NCI-H524 treated with DMSO at 0.1 percent for 48 hours (cell line): Measurements from ENCODE around the gene PPP1R14C.

Source experiments
- DNase-seq: peaks from one replicate; lab custom pipeline; 2025; lab: John Stamatoyannopoulos, UW

The PPP1R14C gene

DNA sequence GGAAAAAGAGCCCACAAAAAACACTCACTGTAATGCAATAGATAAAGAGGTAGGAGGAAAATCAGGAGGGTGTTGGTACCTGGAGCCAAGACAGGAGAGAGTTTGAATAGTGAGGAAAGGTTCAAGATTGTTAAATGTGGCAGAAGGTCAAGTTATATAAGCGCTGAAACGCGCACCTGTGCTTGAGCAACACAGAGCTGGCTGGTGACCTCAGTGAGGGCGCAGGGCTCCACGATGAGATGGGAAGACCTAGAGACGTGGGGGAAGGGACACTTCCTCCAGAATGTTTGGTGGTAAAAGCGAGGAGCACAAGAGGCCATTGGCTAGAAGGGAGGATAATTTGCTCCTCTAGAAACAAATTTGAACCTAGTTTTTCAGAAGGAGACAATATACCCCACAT lies 4.2 kb upstream of the PPP1R14C start:
- no peak for DNase-seq

DNA sequence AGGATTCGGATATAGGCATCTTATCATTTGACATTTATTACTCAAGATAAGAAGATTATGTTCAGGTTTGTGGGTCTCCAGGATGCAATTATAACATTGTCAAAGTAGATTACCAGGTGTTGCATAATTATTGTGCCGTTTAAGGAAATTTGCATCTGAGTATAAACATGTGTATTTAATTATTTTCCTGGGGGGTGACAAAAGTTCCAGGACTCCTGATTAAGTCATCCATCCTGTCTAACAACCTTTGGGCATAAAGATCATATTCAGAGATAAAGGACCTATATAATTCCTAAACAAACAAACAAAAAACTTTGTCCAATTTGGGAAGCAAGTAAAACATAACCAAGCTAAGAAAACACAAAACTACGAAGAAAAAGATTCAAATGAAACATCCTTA lies 3.3 kb upstream of the PPP1R14C start:
- no peak for DNase-seq

DNA sequence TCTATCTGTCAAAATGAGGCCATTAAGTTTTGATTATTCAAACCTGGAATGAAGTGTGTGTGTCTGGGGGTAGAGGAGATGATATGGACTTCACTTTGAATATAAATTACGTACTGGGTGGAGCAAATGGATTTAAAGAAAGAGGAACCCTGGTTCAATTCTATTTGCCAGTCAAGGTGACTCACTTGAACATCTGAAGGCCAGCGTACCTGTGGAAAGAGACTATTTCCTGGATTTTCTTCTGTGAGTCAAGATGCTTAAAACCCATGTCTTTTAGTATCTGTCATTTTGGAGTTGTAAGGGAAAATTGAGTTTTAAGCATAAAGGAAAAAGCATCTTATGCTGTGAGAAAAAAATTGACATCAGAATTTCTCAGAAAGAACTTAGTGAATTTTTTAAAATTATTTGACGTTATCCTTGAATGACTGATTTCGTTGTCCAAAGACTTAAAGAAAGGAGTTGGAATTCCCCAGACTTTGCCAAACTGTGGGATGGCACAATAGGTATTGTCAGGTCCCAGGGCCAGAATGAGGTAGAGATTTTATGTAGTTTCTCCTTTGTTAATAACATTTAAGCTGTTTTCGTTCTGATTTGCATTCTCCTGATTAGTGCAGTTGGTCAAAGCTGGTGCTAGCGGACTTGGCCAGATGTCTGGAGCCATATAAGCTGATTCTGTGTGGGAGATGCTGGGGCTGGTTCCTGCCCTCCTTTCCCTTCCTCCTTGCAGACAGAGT lies 2.4 kb upstream of the PPP1R14C start:
- DNase-seq, result no peak

DNA sequence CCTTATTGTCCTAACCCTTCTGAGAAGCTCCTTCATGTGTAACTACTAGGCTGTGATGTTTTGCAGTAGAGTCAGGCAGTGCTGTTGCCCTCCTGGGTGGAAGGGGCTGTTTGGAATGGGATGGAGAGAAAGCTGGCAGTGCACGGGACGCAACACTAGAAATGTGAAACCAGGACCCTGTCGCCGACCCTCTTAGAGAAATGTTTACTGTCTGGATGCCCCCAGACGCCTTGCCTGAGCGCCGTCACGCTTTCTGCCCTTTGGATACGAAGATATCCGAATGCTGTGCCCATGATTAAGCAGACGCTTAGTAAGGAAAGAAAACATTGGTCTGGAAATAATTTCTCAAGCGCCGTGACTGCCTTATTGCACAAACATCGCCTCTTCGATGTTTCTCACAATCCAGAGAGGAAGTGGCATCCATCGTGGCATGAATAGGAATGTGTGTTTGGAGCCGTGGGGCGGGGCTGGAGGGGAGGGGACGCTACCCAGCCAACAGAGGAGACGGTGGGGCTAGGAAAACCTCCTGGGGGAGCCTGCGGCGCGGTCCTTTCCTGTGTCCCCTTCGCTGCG lies 661 bp upstream of the PPP1R14C start:
- no peak for DNase-seq

DNA sequence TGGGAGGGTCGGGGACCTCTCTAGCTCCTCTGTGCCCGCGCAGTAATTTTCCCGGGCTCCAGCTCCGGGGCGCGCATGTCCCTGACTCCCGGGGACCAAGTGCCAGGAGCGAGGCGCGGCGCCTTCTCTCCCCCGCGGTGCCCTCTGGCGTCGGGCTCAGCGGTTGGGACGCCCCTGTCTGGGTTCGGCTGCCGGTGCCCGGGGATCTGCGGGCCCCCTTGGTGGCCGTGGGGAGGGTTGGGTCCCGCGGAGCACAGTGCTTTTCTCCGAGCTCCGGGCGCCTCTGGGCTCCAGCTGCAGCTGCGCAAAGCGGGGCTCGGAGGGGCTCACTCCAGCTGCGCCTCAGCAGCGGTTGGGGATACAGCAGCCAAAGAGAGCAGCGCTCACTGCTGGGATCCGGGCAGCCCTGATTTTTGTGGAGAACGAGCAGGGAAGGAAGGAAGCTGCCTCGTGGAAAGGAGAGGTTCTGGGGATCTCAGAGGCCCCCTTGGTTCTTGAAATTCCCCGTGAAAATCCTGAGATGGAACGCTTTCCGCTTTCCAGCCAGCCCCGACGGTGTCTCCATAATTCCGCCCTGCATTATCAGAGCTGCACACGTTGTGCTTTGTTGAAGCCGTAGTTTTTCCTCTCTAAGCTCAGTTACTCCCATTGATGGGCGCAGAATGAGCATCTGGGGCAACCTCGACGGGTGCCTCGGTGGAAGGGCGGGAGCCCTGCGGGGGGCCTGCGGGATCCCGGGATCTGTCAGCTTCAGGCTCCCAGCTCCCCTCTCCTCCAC lies 861 bp downstream of the PPP1R14C start:
- DNase-seq, result no peak

DNA sequence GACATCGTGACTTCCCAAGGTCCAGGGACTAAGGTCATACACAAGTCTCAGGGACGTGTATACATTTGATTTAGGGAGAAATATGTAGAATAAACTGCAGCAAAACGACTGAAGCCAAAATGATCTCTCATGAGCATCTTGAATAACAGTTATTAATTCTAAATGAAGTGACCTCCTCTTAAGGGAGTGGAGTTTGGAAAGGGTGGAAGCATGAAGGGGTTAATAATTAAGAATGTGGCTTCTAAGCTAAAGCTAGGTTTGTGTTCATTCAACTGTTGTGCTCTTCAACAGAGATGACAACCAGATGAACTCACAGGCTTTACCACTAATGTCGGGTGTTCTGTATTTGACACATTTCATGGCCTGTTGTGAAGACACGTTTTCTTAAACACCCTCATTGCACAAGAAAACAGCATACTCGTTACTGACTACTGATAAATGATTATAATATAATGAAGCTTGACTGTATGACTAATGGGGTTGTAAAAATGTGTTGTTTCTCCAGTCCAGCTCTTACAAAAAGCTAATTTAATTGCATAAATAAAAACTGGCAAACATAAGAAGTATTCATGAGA lies 1.5 kb downstream of the PPP1R14C start:
- DNase-seq, result no peak

DNA sequence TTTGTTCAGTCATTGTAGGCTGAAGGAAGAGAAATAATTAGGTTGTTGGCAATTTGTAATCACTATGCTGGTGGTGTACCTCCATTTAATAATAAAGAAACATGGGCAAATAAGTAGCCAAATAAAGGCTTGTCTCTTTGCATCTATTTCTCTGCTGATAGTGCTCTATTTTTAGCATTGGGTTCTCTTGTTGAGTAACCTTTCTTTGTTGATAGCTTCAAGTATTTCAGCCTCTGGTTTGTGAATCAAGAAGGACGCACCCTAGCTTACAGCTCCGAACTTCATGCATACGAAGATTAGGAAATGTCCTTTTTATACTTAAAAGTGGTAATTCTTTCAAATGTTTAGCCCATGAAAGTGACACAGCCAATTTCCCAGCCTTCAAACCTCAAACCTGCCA lies 2.6 kb downstream of the PPP1R14C start:
- DNase-seq, result no peak

DNA sequence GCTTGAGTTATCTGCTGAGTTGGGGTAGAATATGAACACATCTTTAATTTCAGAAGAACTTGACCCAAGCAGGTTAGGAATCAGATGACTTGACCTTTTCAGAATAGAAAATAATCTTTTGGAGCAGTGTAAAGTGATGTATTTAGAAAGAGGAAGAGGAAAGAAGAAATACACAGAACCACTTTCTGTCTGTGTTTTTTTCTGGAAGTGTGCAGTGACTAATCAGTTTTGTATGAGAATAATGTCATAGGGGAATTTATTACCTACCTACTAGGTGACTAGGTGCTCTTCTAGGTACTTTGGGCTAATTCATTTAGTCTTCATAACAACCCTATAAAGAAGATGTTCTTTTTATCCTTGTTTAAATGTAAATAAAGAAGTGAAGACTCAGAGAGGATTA lies 3.0 kb downstream of the PPP1R14C start:
- DNase-seq, result no peak

DNA sequence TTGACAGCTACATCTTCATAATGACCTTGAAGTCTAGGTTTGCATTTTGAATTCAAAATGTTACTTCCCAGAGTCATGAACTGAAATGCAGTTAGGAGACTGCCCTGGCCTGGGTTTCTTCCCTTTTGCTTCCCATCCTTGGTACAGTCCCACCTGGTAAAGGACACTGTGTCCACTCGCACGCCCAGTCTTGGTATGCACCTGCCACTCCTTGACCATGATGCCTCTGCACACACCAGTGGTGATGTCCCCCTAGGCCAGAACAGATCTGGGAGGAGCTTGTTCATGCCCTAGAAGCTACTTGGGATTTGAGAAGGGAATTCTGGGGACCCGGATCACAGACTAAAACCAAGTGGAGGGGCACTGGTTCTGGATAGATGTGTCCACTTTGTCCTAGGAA lies 3.6 kb downstream of the PPP1R14C start:
- no peak for DNase-seq

DNA sequence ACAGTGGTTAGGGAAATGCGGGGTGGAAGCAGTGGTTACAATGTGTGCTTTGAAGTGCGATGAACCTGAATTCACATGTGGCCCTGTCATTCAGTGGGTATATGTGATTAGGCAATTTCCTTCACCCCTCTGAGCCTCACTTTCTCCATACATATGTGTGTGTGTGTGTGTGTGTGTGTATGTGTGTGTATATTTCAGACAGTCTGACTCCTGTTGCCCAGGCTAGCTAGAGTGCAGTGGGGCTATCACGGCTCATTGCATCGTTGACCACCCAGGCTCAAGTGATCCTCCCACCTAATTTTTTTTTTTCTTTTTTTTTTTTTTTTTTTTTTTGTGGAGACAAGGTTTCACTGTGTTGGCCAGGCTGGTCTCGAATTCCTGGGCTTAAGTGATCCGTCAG lies 6.3 kb downstream of the PPP1R14C start:
- DNase-seq, result no peak

DNA sequence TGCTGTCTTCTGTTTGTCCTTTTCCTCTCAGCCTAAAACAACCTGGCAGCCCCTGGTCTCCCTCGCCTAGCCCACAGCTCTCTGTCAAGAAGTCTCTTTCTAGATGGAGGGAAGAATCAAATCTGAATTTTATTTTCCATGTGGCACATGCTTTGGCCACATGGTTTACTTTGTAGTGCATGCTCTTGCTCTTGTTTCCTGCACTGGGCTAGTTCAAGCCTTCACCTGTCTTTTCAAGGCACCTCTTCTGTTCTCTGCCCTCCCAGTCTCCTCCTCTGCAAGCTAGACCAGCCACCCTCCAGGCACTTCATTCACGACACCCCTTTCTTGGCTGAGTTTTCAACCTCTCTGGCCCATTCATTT lies 7.6 kb downstream of the PPP1R14C start:
- DNase-seq, result no peak

DNA sequence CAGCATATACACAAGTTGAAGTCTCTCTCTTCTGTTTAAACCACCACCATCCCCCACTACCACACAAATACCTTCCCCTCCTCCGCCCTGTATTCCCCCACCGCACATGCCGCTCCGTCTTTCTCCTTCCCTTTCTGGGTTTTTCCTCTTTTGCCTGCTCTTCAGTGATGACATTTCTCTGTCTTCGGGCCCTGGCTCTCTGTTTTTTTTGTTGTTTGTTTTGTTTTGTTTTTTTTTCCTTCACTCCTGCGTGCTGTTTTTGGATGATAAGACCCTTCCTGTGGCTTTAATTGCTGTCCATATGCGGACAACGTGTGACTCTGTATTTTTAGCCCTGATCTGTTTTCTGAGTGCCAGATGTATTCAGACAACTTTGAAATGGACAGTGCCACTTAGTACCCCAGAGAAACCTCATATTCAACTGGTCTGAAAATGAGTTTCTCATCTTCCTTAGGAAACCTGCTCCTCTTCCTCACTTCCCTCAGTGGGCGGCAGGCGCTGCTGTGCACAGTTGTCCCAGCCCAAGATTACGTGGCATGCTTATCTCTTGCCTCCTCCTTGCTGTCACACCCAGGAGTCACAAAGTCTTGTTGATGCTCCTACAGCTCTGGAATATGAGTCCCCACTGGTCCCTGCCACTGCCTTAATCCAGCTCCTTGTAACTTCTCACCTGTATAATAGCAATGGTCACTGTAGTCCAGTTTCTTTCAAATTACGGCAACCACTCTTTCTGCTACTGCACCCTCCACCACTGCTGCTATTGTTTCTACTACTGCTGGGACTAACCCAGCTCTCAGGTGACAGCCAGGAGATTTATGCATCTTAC lies 8.2 kb downstream of the PPP1R14C start:
- no peak for DNase-seq

DNA sequence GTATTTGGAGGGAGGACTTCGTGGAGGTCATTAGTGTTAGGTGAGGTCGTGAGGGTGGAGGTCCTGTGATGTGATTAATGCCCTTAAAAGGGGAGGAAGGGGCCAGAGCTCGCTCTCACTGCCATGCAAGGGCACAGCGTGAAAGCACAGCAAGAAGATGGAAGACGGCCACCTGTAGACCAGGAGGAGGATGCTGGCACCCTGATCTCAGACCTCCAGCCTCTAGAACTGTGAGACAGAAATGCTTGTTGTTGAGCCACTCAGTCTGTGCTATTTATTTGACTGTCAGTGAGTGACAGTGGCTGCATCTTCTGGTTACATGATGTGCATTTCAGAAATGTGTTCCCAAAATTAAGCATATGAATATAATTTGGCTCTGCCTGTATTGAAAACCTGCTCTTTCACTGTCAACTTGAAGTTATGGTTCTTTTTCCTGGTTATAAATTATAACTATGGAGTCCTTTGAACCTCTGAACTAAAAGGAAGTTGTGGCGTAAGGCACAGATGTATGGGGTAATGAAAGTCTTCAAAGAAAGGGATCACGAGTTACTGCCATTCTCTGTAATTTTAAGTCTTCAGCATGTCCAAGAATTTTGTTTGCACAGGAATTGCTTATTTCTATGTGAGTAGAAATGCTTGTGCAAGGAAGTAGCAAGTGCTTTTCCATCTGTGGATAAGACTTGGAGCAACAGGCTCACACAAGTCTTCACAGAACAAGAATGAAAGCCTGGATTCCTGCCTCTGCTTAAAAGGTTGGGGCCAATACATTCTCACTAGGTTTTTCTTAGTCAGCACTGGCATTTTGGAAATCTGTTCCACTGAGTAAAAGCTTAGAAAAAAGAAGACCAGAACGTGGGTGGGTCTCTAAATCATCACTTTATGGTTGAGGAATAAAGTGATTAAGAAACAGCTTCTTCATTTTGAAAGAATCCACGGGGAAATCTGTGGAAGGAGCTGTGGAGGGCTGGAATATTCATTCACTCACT lies 10.3 kb downstream of the PPP1R14C start:
- no peak for DNase-seq

DNA sequence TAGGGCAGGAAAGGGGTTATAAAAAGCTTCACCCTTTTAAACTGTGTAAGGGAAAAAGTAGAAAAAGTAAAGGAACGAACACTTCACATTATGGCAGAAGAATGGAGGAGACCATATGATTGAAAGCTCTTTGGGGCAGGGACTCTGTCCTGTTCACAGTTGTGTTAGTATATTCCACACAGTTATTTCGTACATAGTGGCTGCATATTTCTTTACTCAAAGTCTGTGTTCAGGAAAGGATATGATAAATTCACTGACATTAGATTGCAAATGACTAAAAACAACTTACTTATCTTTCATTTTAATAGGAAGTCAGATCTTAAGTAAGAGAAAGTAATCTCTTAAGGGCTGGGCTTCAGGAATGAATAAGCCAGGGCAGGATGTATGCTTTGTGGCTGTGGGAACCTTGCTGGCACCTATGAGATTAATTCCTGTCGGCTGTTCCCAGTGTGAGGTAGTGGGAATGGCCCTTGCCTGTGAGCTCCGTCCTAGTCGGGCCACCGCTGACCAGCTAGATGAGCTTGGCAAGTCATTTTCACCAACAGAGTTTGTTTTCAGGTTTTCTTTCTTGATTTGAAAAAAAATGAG lies 11.2 kb downstream of the PPP1R14C start:
- no peak for DNase-seq

DNA sequence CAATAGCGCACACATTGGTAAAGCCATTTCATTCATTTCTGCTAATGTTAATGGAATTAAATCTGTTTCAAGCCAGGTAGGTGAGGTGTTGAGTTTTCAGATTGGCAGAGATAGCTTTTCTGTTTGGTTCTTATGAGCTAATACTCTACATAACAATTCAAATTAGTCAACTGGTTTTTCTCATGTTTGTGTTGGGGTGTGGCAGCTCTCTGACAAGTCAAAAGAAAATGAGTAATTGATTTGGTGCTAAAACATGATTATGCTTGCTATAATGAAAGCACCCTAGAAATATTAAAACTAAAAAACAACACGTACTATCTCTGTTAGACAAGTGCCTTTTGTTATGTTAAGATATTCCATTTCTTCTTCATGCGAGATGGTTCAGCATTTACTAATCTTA lies 13.6 kb downstream of the PPP1R14C start:
- DNase-seq, result no peak

DNA sequence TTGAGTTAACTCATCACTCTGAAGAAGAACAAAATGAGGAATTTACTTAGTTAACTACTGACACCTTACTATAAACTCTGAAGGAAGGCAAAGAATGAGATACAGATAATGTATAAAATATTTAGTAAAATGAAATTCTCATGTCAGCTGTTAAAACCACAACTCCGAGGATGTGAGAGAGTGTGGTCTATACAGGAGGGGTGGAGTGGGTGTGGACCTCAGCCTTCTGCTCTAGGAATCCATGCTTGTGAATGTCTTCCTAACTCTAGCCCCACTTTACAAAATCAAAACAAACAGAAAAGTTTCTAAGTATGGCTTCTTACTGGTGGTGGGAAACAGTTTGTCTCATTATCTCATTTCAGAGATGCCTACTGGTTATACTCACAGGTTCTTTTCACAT lies 14.2 kb downstream of the PPP1R14C start:
- no peak for DNase-seq

DNA sequence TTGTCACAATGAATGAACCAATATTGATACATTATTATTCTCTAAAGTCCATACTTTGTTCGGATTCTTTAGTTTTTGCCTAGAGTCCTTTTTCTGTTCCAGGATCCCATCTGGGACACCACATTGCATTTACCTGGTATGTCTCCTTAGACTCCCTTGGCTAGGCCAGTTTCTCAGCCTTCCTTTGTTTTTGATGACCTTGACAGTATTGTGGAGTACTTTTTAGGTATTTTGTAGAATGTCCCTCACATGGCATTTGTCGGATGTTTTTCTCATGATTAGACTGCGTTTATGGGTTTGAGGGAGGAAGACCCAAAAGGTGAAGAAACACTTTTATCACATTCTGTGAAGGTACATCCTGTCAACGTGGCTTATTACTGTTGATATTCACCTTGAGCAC lies 16.9 kb downstream of the PPP1R14C start:
- DNase-seq, result no peak

DNA sequence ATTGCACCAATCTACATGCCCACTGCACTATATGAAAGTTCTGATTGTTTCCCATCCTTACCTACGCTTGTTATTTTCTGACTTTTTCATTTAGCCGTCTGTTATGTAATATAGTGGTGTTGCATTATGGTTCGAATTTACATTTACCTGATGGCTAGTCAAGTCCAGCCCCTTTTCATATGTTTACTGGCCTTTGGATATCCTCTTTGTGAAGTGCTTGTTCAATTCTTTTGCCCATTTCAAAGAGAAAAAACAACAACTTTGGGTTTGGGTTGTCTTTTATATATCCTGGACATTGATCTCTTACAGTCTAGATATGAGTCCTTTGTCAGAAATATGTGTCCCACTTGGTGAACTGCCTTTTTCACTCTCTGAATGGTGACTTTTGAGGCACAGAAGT lies 21.1 kb downstream of the PPP1R14C start:
- DNase-seq, result no peak

DNA sequence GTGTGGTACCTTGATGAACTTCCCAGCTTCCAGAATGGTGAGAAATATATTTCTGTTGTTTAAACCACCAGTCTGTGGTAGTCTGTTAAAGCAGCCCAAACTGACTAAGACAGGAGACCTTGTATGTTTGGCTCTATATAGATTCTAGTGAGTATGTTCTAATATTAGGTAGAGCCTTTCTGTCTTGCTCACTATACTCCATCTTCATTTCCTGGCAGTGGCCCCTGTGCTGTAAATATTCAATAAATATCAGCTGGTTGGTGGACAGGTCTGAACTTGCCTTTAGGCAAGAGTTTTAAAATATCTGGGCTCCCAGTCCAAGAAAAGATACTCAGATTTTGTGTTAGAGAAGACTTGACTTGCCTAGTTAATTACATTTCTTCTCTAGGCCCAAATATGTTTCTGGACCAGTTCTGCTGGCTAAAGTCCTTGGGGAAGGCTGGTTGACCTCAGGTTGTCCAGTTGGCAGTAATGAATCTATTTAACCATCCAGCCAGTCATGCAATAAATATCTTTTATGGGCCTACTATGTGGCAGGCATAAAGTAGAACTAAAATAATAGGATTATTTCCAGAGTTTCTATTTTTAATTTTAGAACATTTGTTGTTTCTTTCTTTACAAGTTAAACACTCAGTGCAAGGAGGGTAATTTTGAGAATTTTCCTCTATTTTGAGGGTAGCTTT lies 22.3 kb downstream of the PPP1R14C start:
- no peak for DNase-seq

DNA sequence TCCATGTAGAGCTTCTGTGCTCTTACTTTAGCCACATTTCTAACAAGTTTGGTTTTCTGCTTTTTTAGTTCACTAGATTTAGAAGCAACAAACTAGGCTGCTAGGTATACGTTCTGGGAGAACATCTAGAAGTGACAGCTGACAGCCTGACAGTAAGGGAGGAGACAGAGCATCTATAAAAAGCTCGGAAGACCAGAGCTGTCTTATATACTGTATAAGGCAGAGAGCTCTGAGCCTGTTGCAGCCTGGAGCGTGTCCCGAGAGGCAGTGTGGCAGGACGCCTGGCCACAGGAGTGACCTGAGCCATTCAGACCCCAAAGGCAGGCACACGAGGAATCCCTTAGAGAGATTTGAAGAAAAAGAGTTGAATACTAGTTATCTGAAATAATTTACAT lies 24.6 kb downstream of the PPP1R14C start:
- DNase-seq, result no peak
